Osteoblast (primary cell): ENCODE results near the gene ENOX1. TPM values are rescaled to one million over a fixed set of nuclear protein-coding genes. Genes with fewer than 3 reads are reported as not detected.

ENCODE experiments used
- DNase-seq: peaks from one replicate; pipeline ENCODE4 v3.0.0; 2011; ENCODE audit warnings: low spot score, mixed read lengths; ENCODE audit not compliant: insufficient read length; ENCODE audit errors: missing footprints
- H2AFZ ChIP-seq: 2 replicates; pipeline ENCODE4 v1.6.0; 2011; ENCODE audit warnings: mild to moderate bottlenecking, low read length
- H3K27ac ChIP-seq: 2 replicates; pipeline ENCODE4 v1.5.1; 2011; ENCODE audit warnings: mild to moderate bottlenecking, low read depth, low read length, moderate library complexity
- H3K27me3 ChIP-seq: 2 replicates; pipeline ENCODE4 v1.6.0; 2012; ENCODE audit warnings: mild to moderate bottlenecking, control low read depth, inconsistent platforms, low read length, moderate library complexity; ENCODE audit not compliant: insufficient read depth
- H3K36me3 ChIP-seq: 2 replicates; pipeline ENCODE4 v1.5.1; 2011; ENCODE audit warnings: mild to moderate bottlenecking, low read length, control low read depth, moderate library complexity; ENCODE audit not compliant: insufficient read depth
- H3K4me1 ChIP-seq: 2 replicates; pipeline ENCODE4 v1.5.1; 2011; ENCODE audit warnings: mild to moderate bottlenecking, low read length, control low read depth, moderate library complexity; ENCODE audit not compliant: insufficient read depth
- H3K4me2 ChIP-seq: 2 replicates; pipeline ENCODE4 v1.6.0; 2011; ENCODE audit warnings: mild to moderate bottlenecking, low read length; ENCODE audit not compliant: insufficient read depth
- H3K4me3 ChIP-seq: fragments of 200-600 bp; sonication (generic); 3 replicates; pipeline ENCODE4 v1.5.1; 2012; ENCODE audit warnings: mild to moderate bottlenecking, low read length, inconsistent platforms; ENCODE audit not compliant: insufficient read depth
- H3K79me2 ChIP-seq: 2 replicates; pipeline ENCODE4 v1.6.0; 2012; ENCODE audit warnings: mild to moderate bottlenecking, low read length, control low read depth, inconsistent platforms; ENCODE audit not compliant: insufficient read depth
- H3K9me3 ChIP-seq: 2 replicates; pipeline ENCODE4 v1.5.1; 2011; ENCODE audit warnings: low read depth, low read length, control low read depth
- H4K20me1 ChIP-seq: 2 replicates; pipeline ENCODE4 v1.6.0; 2012; ENCODE audit warnings: mild to moderate bottlenecking, low read length, control low read depth; ENCODE audit not compliant: insufficient read depth
- total RNA-seq: library from RNA; depleted of rRNA; stranded (reverse); fragments of >200 nt; gene quantifications from 2 replicates; pipeline ENCODE4 v1.2.3, GENCODE V29; 2012
- TF ChIP-seq, protein P1 (sequence below): IDR thresholded peaks from 2 replicates; pipeline ENCODE4 v1.5.1; 2011; ENCODE audit warnings: mild to moderate bottlenecking, low read depth, low read length, moderate library complexity; ENCODE audit errors: extremely low read depth

Gene ENOX1
- total RNA-seq, 1 donor: 5.4 TPM

DNA sequence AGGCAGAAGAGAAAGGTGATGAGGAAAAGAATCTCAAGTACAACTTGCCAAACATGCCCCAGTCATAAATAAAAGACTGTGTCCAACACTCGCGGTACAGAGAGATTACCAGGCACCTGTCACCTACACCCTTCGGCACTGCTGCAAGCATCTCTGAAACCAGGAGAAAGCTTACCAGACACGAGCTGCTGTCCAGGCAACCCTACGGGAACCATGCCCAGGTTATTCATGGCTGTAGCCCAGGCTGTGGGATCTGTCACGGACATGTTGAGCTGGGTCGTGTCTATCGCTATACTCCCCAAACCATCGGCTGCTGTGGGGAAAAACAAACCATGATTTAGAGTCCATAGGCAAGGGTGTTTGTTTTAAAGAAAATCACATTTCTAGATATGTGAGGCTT lies 375.0 kb downstream of the ENOX1 start:
- Histone ChIP-seq H3K4me1 (no peaks in the 10 kb centered on the region), H3K9me3 (no peaks in the 10 kb centered on the region), H4K20me1 (no peaks in the 10 kb centered on the region), H3K27ac (no peak overlapping the region), H3K27me3 (no peaks in the 10 kb centered on the region), H3K4me2 (no peak overlapping the region), H3K4me3 (no peak overlapping the region), H3K79me2 (no peaks in the 10 kb centered on the region), H2AFZ (no peak overlapping the region), H3K36me3 (no peaks in the 10 kb centered on the region)
- DNase-seq: no peak
- TF ChIP-seq, protein P1, sequence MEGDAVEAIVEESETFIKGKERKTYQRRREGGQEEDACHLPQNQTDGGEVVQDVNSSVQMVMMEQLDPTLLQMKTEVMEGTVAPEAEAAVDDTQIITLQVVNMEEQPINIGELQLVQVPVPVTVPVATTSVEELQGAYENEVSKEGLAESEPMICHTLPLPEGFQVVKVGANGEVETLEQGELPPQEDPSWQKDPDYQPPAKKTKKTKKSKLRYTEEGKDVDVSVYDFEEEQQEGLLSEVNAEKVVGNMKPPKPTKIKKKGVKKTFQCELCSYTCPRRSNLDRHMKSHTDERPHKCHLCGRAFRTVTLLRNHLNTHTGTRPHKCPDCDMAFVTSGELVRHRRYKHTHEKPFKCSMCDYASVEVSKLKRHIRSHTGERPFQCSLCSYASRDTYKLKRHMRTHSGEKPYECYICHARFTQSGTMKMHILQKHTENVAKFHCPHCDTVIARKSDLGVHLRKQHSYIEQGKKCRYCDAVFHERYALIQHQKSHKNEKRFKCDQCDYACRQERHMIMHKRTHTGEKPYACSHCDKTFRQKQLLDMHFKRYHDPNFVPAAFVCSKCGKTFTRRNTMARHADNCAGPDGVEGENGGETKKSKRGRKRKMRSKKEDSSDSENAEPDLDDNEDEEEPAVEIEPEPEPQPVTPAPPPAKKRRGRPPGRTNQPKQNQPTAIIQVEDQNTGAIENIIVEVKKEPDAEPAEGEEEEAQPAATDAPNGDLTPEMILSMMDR: no peak

DNA sequence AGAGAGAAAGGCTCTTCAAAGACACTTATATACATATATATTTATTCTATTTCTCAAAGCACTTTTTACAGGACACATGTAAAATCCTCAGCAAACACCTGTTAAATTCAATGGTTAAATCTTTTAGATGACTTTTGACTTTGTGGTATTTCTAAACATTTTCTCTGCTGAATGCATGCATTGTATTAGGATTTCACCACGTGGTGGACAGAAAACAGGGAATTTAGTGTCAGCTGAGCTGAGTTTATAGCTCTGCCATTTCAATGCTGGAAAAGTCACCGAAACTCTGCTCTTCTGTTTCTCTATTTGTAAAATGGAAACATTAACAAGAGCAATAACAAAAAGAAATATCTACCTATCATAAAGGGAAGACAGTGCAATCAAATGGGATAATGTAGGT lies 375.6 kb downstream of the ENOX1 start:
- no peaks in the 10 kb centered on the region for H3K4me1 ChIP-seq
- H3K9me3 ChIP-seq: no peaks in the 10 kb centered on the region
- no peak overlapping the region for H3K27ac ChIP-seq
- H3K79me2 ChIP-seq: no peaks in the 10 kb centered on the region
- no peak overlapping the region for H2AFZ ChIP-seq
- H3K36me3 ChIP-seq: no peaks in the 10 kb centered on the region
- TF ChIP-seq, protein P1: no peak
- H3K4me3 ChIP-seq: no peak overlapping the region
- H4K20me1 ChIP-seq: no peaks in the 10 kb centered on the region
- no peak overlapping the region for H3K4me2 ChIP-seq
- no peaks in the 10 kb centered on the region for H3K27me3 ChIP-seq
- DNase-seq: no peak

DNA sequence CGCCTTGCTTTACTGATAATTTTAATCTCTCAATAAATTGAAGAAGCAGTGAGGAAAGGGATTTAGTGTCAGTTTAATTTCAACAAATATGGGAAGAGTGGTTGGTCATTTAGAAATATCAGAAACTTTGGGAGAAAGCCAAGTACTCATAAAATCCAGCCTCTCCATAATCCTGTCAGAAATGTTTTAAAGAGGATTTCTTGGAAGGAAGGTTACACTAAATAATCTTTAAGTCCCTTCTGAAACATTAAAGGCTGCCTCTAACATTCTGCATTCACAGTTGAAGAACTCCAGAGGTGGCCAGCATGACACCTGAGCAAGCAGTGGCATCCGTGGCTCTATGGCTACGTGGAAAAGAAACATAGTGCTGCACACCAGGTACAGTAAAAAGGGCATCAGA lies 378.5 kb downstream of the ENOX1 start:
- TF ChIP-seq, protein P1: no peak

DNA sequence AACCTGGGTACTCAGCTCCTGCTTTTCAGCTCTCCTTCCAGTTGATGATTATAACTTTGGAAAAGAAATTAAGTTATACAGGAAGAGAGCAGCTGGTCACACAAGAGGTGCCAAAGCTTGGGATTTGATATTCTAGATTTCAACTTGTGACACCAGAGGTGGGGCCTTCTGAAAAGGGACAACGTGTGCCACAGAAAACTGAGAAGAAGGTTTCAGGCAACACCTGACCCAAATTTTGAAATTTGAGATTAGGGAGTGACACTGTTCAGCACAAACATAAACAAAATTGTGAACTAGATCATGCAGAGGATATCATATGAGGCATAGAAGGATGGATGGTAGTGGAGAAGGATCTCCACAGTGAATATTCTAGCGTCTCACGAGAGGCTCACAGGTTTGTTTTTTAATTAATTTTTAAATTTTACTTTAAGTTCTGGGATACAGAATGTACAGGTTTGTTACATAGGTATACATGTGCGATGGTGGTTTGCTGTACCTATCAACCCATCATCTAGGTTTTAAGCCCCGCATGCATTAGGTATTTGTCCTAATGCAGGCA lies 379.7 kb downstream of the ENOX1 start:
- TF ChIP-seq, protein P1: no peak
- H3K27me3 ChIP-seq: no peaks in the 10 kb centered on the region
- H4K20me1 ChIP-seq: no peaks in the 10 kb centered on the region

More for the DNA sequence above, 378.5 kb downstream of the ENOX1 start:
- H2AFZ ChIP-seq: no peak overlapping the region
- no peak overlapping the region for H3K4me3 ChIP-seq
- no peaks in the 10 kb centered on the region for H3K4me1 ChIP-seq
- no peaks in the 10 kb centered on the region for H4K20me1 ChIP-seq
- H3K4me2 ChIP-seq: no peak overlapping the region
- H3K27me3 ChIP-seq: no peaks in the 10 kb centered on the region
- no peak for DNase-seq
- no peaks in the 10 kb centered on the region for H3K9me3 ChIP-seq
- no peak overlapping the region for H3K27ac ChIP-seq
- H3K79me2 ChIP-seq: no peaks in the 10 kb centered on the region
- H3K36me3 ChIP-seq: no peaks in the 10 kb centered on the region

More for the DNA sequence above, 379.7 kb downstream of the ENOX1 start:
- Histone ChIP-seq H3K79me2 (no peaks in the 10 kb centered on the region), H3K4me3 (no peak overlapping the region), H2AFZ (no peak overlapping the region), H3K4me2 (no peak overlapping the region), H3K9me3 (no peaks in the 10 kb centered on the region), H3K27ac (no peak overlapping the region), H3K4me1 (no peaks in the 10 kb centered on the region), H3K36me3 (no peaks in the 10 kb centered on the region)
- DNase-seq: no peak
